Medulla oblongata (tissue), 1 donor: ENCODE data around the gene PLCH1.

Source experiments
- DNase-seq: peaks from one replicate; pipeline ENCODE4 v3.0.0-alpha.2; 2015; ENCODE audit errors: extremely low spot score

PLCH1 gene

GRCh38 chr3:155746703-155747102 is 1.8 kb upstream of the PLCH1 start:
- DNase-seq = no peak

- peak; percentile 29 for DNase-seq
Observed at GRCh38 chr3:155745795-155746550, 1.1 kb upstream of the PLCH1 start.

- peak; percentile 52 for DNase-seq
Observed at GRCh38 chr3:155744010-155744625, 753 bp downstream of the PLCH1 start.

GRCh38 chr3:155743606-155744005 is 1.3 kb downstream of the PLCH1 start:
- no peak for DNase-seq

- DNase-seq = no peak
Observed at GRCh38 chr3:155742349-155742965, 2.4 kb downstream of the PLCH1 start.

- DNase-seq = no peak
Observed at GRCh38 chr3:155741603-155742002, 3.3 kb downstream of the PLCH1 start.

GRCh38 chr3:155741101-155741500 is 3.8 kb downstream of the PLCH1 start:
- DNase-seq = peak; percentile 35

GRCh38 chr3:155739154-155739553 is 5.7 kb downstream of the PLCH1 start:
- no peak for DNase-seq

GRCh38 chr3:155738580-155739076 is 6.2 kb downstream of the PLCH1 start:
- no peak for DNase-seq

GRCh38 chr3:155737844-155738460 is 6.9 kb downstream of the PLCH1 start:
- DNase-seq = peak; percentile 25

GRCh38 chr3:155736381-155736780 is 8.5 kb downstream of the PLCH1 start:
- DNase-seq = peak; percentile 25

GRCh38 chr3:155730843-155731242 is 14.0 kb downstream of the PLCH1 start:
- DNase-seq = no peak

GRCh38 chr3:155727836-155728235 is 17.0 kb downstream of the PLCH1 start:
- DNase-seq = no peak

GRCh38 chr3:155714295-155714718 is 30.6 kb downstream of the PLCH1 start:
- no peak for DNase-seq

- DNase-seq = no peak
Observed at GRCh38 chr3:155712008-155712407, 32.9 kb downstream of the PLCH1 start.

- peak; percentile 54 for DNase-seq
Observed at GRCh38 chr3:155704771-155705559, 39.9 kb downstream of the PLCH1 start.

GRCh38 chr3:155704061-155704460 is 40.8 kb downstream of the PLCH1 start:
- peak; percentile 52 for DNase-seq

- DNase-seq = no peak
Observed at GRCh38 chr3:155702745-155703591, 41.9 kb downstream of the PLCH1 start.

GRCh38 chr3:155701882-155702465 is 42.9 kb downstream of the PLCH1 start:
- peak; percentile 89 for DNase-seq

GRCh38 chr3:155697542-155697941 is 47.3 kb downstream of the PLCH1 start:
- no peak for DNase-seq
